Coronary artery (tissue), 2 donors: Measurements from ENCODE around the gene PRKG1.
A peak's percentile ranks its signal among the peaks of the same experiment; 100 is the strongest.

Experiments used
- DNase-seq: peaks from one replicate; pipeline ENCODE4 v3.0.0-alpha.2; 2017; ENCODE audit warnings: low spot score
- H3K27ac ChIP-seq, 2 donors: fragments of 200-600 bp; sonication (generic); one replicate each; pipeline ENCODE4 v1.5.1; 2016 to 2019
- H3K4me3 ChIP-seq: fragments of 200-600 bp; sonication (generic); 2 replicates; pipeline ENCODE4 v1.5.1; 2016; ENCODE audit warnings: mild to moderate bottlenecking, moderate library complexity
- CTCF ChIP-seq: fragments of 200-600 bp; sonication (generic); IDR thresholded peaks from one replicate; pipeline ENCODE4 v1.5.1; 2019; ENCODE audit warnings: antibody characterized with exemption

Gene PRKG1

GRCh38 chr10:51860257-51860656 is 786.0 kb downstream of the PRKG1 start:
- peak; percentile 83 for DNase-seq
- Histone ChIP-seq H3K27ac (peak overlapping the region; percentile 57), H3K4me3 (peak overlapping the region; percentile 8)
- TF ChIP-seq CTCF = no peak

- peak overlapping the region; percentile 57 for H3K27ac ChIP-seq
- DNase-seq = no peak
- no peak overlapping the region for H3K4me3 ChIP-seq
- no peak for TF ChIP-seq CTCF
These were observed 786.8 kb downstream of the PRKG1 start for GRCh38 chr10:51861051-51861450.

GRCh38 chr10:51861731-51862130 is 787.4 kb downstream of the PRKG1 start:
- no peak overlapping the region for H3K4me3 ChIP-seq
- DNase-seq = no peak
- TF ChIP-seq CTCF = no peak
- peak overlapping the region; percentile 57 to 60 for H3K27ac ChIP-seq

- no peak overlapping the region for H3K4me3 ChIP-seq
- TF ChIP-seq CTCF = no peak
- peak overlapping the region in 1 of 2 donors; percentile 60 for H3K27ac ChIP-seq
- DNase-seq = no peak
These were observed 787.9 kb downstream of the PRKG1 start for GRCh38 chr10:51862149-51862548.

- no peak for TF ChIP-seq CTCF
- H3K27ac ChIP-seq = no peak overlapping the region
- H3K4me3 ChIP-seq = no peak overlapping the region
- no peak for DNase-seq
These were observed 793.7 kb downstream of the PRKG1 start for GRCh38 chr10:51867956-51868355.

- no peak overlapping the region for H3K4me3 ChIP-seq
- no peak for DNase-seq
- TF ChIP-seq CTCF = no peak
- H3K27ac ChIP-seq = no peak overlapping the region
These were observed 799.8 kb downstream of the PRKG1 start for GRCh38 chr10:51874131-51874530.

- H3K27ac ChIP-seq = no peak overlapping the region
- DNase-seq = no peak
These were observed 801.3 kb downstream of the PRKG1 start for GRCh38 chr10:51875610-51876009.

More at GRCh38 chr10:51875610-51876009, 801.3 kb downstream of the PRKG1 start:
- TF ChIP-seq CTCF = no peak
- H3K4me3 ChIP-seq = no peak overlapping the region
